Measurements from ENCODE around the gene SCAPER. TPM values are rescaled to one million over a fixed set of nuclear protein-coding genes. Genes with fewer than 3 reads are reported as not detected.
A peak's percentile ranks its signal among the peaks of the same experiment; 100 is the strongest.

SCAPER gene
- total RNA-seq, 2 experiments from 2014 or later, result 31.4 to 32.7 TPM

DNA sequence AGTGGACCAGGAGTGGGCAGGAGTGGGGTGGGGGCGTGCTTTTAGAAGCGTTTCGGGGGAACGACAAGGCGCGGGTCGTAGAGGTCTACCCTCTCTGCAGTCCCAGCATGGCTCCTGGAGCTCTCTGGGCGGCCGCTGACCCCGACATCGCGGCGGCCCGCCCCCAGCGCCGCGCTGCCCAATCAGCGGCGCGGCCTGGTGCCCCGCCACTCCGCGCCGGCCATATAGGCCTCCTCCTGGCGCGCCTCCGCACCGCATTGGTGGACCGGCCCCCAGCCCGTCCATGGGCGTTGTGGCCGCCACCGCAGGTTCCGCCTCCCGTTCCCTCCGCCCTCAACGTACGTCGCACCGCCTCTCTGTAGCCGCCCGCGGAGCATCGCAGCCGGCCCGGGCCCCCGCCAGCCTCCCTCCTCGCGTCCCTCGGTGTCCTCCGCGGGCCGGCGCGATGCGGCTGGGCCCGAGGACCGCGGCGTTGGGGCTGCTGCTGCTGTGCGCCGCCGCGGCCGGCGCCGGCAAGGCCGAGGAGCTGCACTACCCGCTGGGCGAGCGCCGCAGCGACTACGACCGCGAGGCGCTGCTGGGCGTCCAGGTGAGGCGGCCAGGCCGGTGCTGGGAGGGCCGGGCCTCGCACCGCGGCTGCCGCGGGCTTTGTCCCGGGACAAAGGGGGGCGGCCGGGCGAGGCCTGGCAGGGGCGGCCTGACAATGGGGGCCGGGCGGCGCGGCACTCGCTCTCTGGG lies 26.4 kb upstream of the SCAPER start, which contains the start of gene RCN2:
Gene RCN2 (plus strand): TSS at position 353 of the 738 bp plus-strand sequence. CDS start 93 bp downstream, at position 446.
- H3K9me3 Mint-ChIP-seq, result no peaks in the 10 kb centered on the region
- DNase-seq, result peak; percentile 95

DNA sequence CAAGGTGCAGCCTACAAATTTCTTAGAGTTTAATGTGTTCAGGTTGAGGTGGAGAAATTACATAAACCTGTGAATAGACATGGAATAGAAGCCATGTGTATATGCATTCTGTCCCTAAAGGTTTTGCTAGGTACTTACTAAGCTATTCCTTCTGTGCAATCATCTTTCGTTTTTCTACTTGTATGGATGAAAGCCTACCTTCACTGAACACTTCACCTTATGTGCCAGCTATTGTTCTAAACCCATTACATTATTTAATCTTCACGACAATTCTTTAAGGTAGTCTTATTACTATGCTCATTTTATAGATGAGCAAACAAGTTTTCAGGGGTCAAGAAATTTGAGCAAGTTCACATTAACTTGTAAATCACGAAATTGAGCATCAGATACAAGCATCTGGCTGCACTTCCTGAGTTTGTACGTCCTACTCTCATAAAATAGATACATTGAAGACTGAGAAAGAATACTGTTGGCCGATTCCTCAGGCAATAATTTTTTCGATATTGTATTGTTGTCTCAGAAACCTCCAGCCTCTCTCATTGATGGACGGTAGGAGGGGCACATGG lies 25.8 kb upstream of the SCAPER start:
- no peaks in the 10 kb centered on the region for H3K9me3 Mint-ChIP-seq
- peak overlapping the region; percentile 89 for H3K4me3 Mint-ChIP-seq
- ChIA-PET POLR2A (interaction anchor here (1.4 to 2.2 kb wide), 3 partner anchors 11 to 43 kb away, joined by 4 to 7 read pairs (median 6); no protein-coding TSS in a partner anchor), CTCF (interaction anchor here (1.1 kb wide), 1 partner anchor 26 kb away, joined by 3 read pairs; no protein-coding TSS in a partner anchor)
- no peaks in the 10 kb centered on the region for H3K27me3 Mint-ChIP-seq
- TF ChIP-seq, protein P1, sequence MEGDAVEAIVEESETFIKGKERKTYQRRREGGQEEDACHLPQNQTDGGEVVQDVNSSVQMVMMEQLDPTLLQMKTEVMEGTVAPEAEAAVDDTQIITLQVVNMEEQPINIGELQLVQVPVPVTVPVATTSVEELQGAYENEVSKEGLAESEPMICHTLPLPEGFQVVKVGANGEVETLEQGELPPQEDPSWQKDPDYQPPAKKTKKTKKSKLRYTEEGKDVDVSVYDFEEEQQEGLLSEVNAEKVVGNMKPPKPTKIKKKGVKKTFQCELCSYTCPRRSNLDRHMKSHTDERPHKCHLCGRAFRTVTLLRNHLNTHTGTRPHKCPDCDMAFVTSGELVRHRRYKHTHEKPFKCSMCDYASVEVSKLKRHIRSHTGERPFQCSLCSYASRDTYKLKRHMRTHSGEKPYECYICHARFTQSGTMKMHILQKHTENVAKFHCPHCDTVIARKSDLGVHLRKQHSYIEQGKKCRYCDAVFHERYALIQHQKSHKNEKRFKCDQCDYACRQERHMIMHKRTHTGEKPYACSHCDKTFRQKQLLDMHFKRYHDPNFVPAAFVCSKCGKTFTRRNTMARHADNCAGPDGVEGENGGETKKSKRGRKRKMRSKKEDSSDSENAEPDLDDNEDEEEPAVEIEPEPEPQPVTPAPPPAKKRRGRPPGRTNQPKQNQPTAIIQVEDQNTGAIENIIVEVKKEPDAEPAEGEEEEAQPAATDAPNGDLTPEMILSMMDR (IDR thresholded peaks at IDR 0.05), result no peak
- peaks cover 18% of the 10 kb centered on the region for H3K36me3 Mint-ChIP-seq (ENCODE audit: low read depth)
- H3K27ac Mint-ChIP-seq, result peak overlapping the region; percentile 83
- intact Hi-C loops (cut with micrococcal nuclease), result no loop called here
- peaks cover 34% of the 10 kb centered on the region for H3K4me1 Mint-ChIP-seq (ENCODE audit: low read depth)
- no peak for ATAC-seq
- DNase-seq, result no peak

More for the DNA sequence above, 26.4 kb upstream of the SCAPER start, which contains the start of gene RCN2:
- H3K27me3 Mint-ChIP-seq, result no peaks in the 10 kb centered on the region
- peak; percentile 99 for ATAC-seq
- H3K27ac Mint-ChIP-seq, result peak within 1 kb of the TSS; percentile 83
- H3K4me1 Mint-ChIP-seq (ENCODE audit: low read depth), result peaks cover 34% of the 10 kb centered on the region
- ChIA-PET CTCF (interaction anchor here (1.1 kb wide), 1 partner anchor 27 kb away, joined by 3 read pairs; no protein-coding TSS in a partner anchor), POLR2A (interaction anchor here (0.5 to 2.2 kb wide), 5 partner anchors 10 to 149 kb away, joined by 3 to 7 read pairs (median 3); no protein-coding TSS in a partner anchor)
- intact Hi-C loops (cut with micrococcal nuclease), result no loop called here
- TF ChIP-seq, protein P1 (IDR thresholded peaks at IDR 0.05), result no peak
- H3K4me3 Mint-ChIP-seq, result peak within 1 kb of the TSS; percentile 89
- peaks cover 22% of the 10 kb centered on the region for H3K36me3 Mint-ChIP-seq (ENCODE audit: low read depth)

DNA sequence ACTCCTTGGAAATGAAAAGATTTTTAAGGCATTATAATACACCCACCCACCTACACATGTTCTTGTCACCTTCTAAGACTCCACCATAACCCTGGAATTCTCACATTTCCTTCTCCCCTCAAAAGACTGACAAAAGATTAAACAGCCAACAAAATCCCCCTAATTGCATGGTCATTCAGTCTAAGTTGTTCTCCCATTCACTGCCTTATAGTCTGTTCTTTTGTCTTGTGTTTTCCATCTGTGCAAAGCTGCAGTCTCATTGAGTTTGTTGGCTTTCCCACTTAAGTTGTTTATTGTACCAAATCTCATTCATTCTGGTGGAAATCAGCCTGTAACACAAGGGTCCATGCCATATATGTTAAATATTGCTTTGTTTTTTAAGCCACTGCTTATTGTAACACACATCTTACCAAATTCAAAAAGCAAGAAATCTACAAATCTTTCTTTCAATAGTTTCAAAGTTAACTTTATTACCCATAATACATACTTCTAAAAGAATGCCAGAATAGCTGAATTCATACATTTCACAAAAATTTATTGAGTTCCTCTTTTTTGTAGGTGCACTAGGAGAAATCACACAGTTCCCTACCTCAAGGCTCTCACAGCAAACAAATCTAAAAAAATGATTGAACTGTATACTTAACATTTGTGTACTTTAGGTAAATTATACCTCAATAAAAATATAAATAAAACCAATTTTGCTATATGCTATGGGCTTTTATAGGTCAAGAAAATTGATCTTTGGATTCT lies 24.0 kb upstream of the SCAPER start:
- Mint-ChIP-seq H3K27me3 (no peaks in the 10 kb centered on the region), H3K9me3 (no peaks in the 10 kb centered on the region), H3K4me3 (no peak overlapping the region), H3K27ac (no peak overlapping the region), H3K36me3 (ENCODE audit: low read depth) (peaks cover 11% of the 10 kb centered on the region), H3K4me1 (ENCODE audit: low read depth) (peaks cover 26% of the 10 kb centered on the region)
- DNase-seq (no peak), ATAC-seq (no peak)
- intact Hi-C loops (cut with micrococcal nuclease), result no loop called here
- CTCF ChIA-PET, result no interaction called here
- TF ChIP-seq, protein P1 (IDR thresholded peaks at IDR 0.05), result no peak
- POLR2A ChIA-PET, result interaction anchor here (0.7 to 1.8 kb wide), 2 partner anchors 12 to 94 kb away, joined by 3 to 8 read pairs; no protein-coding TSS in a partner anchor

DNA sequence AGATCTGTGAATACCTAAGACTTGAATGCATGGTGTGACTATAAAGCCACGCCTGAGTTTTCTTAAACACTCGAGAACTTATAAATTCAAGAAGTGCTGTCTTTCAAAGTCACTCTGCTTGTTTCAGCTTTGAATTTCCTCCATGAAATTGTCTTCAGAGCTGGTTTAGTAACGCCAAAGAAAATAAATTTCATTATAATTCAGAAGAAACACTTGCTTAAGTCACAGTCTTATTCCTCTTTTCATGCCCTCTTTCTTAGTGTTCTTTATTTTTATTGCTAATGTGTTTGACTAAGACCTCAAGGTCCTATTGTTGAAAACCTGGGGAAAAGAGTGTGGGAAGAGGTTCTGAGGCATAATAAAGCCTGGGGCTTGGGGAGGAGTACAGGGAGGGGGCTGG lies 23.1 kb upstream of the SCAPER start:
- TF ChIP-seq, protein P1 (IDR thresholded peaks at IDR 0.05), result no peak
- H3K4me1 Mint-ChIP-seq (ENCODE audit: low read depth), result peaks cover 20% of the 10 kb centered on the region
- no peak overlapping the region for H3K4me3 Mint-ChIP-seq
- no peaks in the 10 kb centered on the region for H3K27me3 Mint-ChIP-seq
- H3K9me3 Mint-ChIP-seq, result no peaks in the 10 kb centered on the region
- DNase-seq (no peak), ATAC-seq (no peak)
- ChIA-PET POLR2A (interaction anchor here (1.8 kb wide), 1 partner anchor 11 kb away, joined by 8 read pairs; no protein-coding TSS in a partner anchor), CTCF (interaction anchor here (0.9 kb wide), 1 partner anchor 24 kb away, joined by 3 read pairs; no protein-coding TSS in a partner anchor)
- intact Hi-C loops (cut with micrococcal nuclease), result no loop called here
- H3K27ac Mint-ChIP-seq, result no peak overlapping the region
- peaks cover 8% of the 10 kb centered on the region for H3K36me3 Mint-ChIP-seq (ENCODE audit: low read depth)
